HEK293 (cell line): ENCODE results near the gene SPTBN1.

Experiments
- SETDB1 ChIP-seq: IDR thresholded peaks from one replicate; pipeline ENCODE4 v1.6.1; 2017; ENCODE audit warnings: mild to moderate bottlenecking, low read length, moderate library complexity, mixed read lengths; ENCODE audit not compliant: insufficient read length
- ZFHX2 ChIP-seq: fragments of 450-650 bp; formaldehyde crosslinking; conservative IDR thresholded peaks from 2 replicates; pipeline ENCODE4 v1.5.1; 2016; ENCODE audit warnings: missing biosample characterization, missing genetic modification characterization
- ZNF16 ChIP-seq: fragments of 450-650 bp; formaldehyde crosslinking; IDR thresholded peaks from 2 replicates; pipeline ENCODE4 v1.5.1; 2016; ENCODE audit warnings: low read depth, missing biosample characterization, missing genetic modification characterization
- ZNF24 ChIP-seq: fragments of 450-650 bp; formaldehyde crosslinking; IDR thresholded peaks from 2 replicates; pipeline ENCODE4 v1.5.1; 2016; ENCODE audit warnings: missing biosample characterization, missing genetic modification characterization
- TF ChIP-seq, protein P1 (sequence below): fragments of 450-650 bp; formaldehyde crosslinking; IDR thresholded peaks from 2 replicates; pipeline ENCODE4 v1.5.1; 2016; ENCODE audit warnings: missing biosample characterization, missing genetic modification characterization

DNA sequence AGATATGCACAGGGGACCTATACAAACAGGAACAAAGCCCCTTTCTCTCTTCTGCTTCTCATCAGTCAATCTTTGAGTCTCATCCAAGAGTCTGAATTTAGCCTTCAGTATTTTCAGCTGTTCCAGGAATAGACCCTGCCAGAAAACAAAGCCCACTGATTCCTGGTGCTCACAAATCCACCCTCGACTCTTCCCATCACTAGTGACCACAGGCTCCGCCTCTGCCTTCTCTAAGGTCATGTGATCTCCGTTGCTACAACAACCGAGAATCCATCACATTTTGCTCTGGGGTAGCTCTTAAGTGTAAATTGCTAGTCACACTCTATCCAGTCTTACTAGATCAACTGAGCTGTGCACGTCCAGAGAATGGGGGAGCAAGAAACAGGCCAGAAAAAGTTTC is 46.4 kb upstream of the SPTBN1 start:
- TF ChIP-seq ZNF24 (tag by site-specific recombination) (no peak), ZNF16 (tag by site-specific recombination) (no peak), SETDB1 (no peak), ZFHX2 (tag by site-specific recombination) (no peak)
- TF ChIP-seq, protein P1, sequence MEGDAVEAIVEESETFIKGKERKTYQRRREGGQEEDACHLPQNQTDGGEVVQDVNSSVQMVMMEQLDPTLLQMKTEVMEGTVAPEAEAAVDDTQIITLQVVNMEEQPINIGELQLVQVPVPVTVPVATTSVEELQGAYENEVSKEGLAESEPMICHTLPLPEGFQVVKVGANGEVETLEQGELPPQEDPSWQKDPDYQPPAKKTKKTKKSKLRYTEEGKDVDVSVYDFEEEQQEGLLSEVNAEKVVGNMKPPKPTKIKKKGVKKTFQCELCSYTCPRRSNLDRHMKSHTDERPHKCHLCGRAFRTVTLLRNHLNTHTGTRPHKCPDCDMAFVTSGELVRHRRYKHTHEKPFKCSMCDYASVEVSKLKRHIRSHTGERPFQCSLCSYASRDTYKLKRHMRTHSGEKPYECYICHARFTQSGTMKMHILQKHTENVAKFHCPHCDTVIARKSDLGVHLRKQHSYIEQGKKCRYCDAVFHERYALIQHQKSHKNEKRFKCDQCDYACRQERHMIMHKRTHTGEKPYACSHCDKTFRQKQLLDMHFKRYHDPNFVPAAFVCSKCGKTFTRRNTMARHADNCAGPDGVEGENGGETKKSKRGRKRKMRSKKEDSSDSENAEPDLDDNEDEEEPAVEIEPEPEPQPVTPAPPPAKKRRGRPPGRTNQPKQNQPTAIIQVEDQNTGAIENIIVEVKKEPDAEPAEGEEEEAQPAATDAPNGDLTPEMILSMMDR (tag by site-specific recombination) = no peak
